HepG2 (cell line): ENCODE results near the gene PRRT2. TPM values are rescaled to one million over a fixed set of nuclear protein-coding genes. Genes with fewer than 3 reads are reported as not detected.

Experiments used
- ARNTL ChIP-seq: sonication (generic); formaldehyde crosslinking; IDR thresholded peaks from 2 replicates; pipeline ENCODE4 v1.4.0; 2020; ENCODE audit warnings: mild to moderate bottlenecking, missing genetic modification reagents
- CBX1 ChIP-seq: IDR thresholded peaks from one replicate; pipeline ENCODE4 v1.6.1; 2016; ENCODE audit warnings: antibody characterized with exemption, low read depth
- CENPBD1 ChIP-seq: sonication (generic); formaldehyde crosslinking; IDR thresholded peaks from 2 replicates; pipeline ENCODE4 v1.8.0; 2022; ENCODE audit warnings: missing genetic modification reagents, low read depth, mild to moderate bottlenecking, borderline replicate concordance
- CREB3 ChIP-seq: sonication (generic); formaldehyde crosslinking; IDR thresholded peaks from 2 replicates; pipeline ENCODE4 v1.5.0; 2020; ENCODE audit warnings: missing genetic modification reagents
- ELF4 ChIP-seq: sonication (generic); formaldehyde crosslinking; IDR thresholded peaks from 2 replicates; pipeline ENCODE4 v1.5.0; 2020; ENCODE audit warnings: missing genetic modification reagents, mild to moderate bottlenecking, moderate library complexity, borderline replicate concordance
- ETV5 ChIP-seq: IDR thresholded peaks from 2 replicates; pipeline ENCODE4 v1.6.1; 2018; ENCODE audit warnings: missing biosample characterization, missing genetic modification reagents, inconsistent platforms, borderline replicate concordance
- FOSL1 ChIP-seq: sonication (generic); formaldehyde crosslinking; IDR thresholded peaks from 2 replicates; pipeline ENCODE4 v1.9.0; 2021; ENCODE audit warnings: missing genetic modification reagents, borderline replicate concordance
- GMEB2 ChIP-seq: IDR thresholded peaks from 2 replicates; pipeline ENCODE4 v1.6.1; 2016; ENCODE audit warnings: missing biosample characterization, missing genetic modification reagents, low read depth
- HNRNPUL1 ChIP-seq: fragments of 200-400 bp; formaldehyde crosslinking; IDR thresholded peaks from 2 replicates; pipeline ENCODE4 v1.6.1; 2017; ENCODE audit warnings: low read depth, mild to moderate bottlenecking, low read length, moderate library complexity
- JUN ChIP-seq: sonication (generic); formaldehyde crosslinking; IDR thresholded peaks from 2 replicates; pipeline ENCODE4 v1.4.0; 2020; ENCODE audit warnings: mild to moderate bottlenecking, missing genetic modification reagents
- MTERF4 ChIP-seq: sonication (generic); formaldehyde crosslinking; IDR thresholded peaks from 2 replicates; pipeline ENCODE4 v1.8.0; 2023; ENCODE audit warnings: mild to moderate bottlenecking, missing genetic modification reagents
- NCOA5 ChIP-seq: sonication (generic); formaldehyde crosslinking; IDR thresholded peaks from 2 replicates; pipeline ENCODE4 v1.4.0; 2020; ENCODE audit warnings: missing genetic modification reagents
- NPAS2 ChIP-seq: sonication (generic); formaldehyde crosslinking; IDR thresholded peaks from 2 replicates; pipeline ENCODE4 v1.8.0; 2022; ENCODE audit warnings: mild to moderate bottlenecking, missing genetic modification reagents, borderline replicate concordance
- NR2F2 ChIP-seq: IDR thresholded peaks from 2 replicates; pipeline ENCODE4 v1.6.1; 2012; ENCODE audit warnings: low read depth, inconsistent platforms, borderline replicate concordance
- PHF5A ChIP-seq: IDR thresholded peaks from one replicate; pipeline ENCODE4 v1.6.1; 2018; ENCODE audit warnings: low read depth, missing genetic modification reagents; ENCODE audit not compliant: unreplicated experiment
- PRDM4 ChIP-seq: sonication (generic); formaldehyde crosslinking; IDR thresholded peaks from 2 replicates; pipeline ENCODE4 v1.9.0; 2021; ENCODE audit warnings: missing genetic modification reagents, borderline replicate concordance
- SRSF9 ChIP-seq: fragments of 200-400 bp; formaldehyde crosslinking; IDR thresholded peaks from 2 replicates; pipeline ENCODE4 v1.6.1; 2018; ENCODE audit warnings: borderline replicate concordance, mild to moderate bottlenecking, low read depth, low read length; ENCODE audit not compliant: insufficient read depth, poor library complexity, severe bottlenecking
- TBL1XR1 ChIP-seq: fragments of 150-350 bp; IDR thresholded peaks from 2 replicates; pipeline ENCODE4 v1.6.1; 2014; ENCODE audit warnings: borderline replicate concordance, low read length; ENCODE audit not compliant: partially characterized antibody
- THAP7 ChIP-seq: sonication (generic); formaldehyde crosslinking; IDR thresholded peaks from 2 replicates; pipeline ENCODE4 v1.8.1; 2023; ENCODE audit warnings: mild to moderate bottlenecking, missing genetic modification reagents
- ZNF24 ChIP-seq: fragments of 450-650 bp; IDR thresholded peaks from 2 replicates; pipeline ENCODE4 v1.6.1; 2017; ENCODE audit warnings: antibody characterized with exemption, mild to moderate bottlenecking
- polyA plus RNA-seq, 8 experiments: library from polyadenylated mRNA; depleted of rRNA in 3 of 8; stranded (reverse) in 7 of 8; unstranded in 1 of 8; fragments of >200 nt; fragmentation: Illumina TruSeq in 4 of 8; extraction: Trizol in 4 of 8; gene quantifications; 2 replicates each; pipeline versions ENCODE4 v1.2.1 to v1.2.3, GENCODE V29; 2011 to 2016; ENCODE audit warnings: low read depth in 4 of 8, missing spikeins in 1 of 8, mixed read lengths in 1 of 8; ENCODE audit not compliant: insufficient read depth in 1 of 8
- total RNA-seq, 5 experiments: library from RNA; depleted of rRNA; stranded (reverse); fragments of >200 nt; fragmentation: Illumina TruSeq; extraction: Trizol; gene quantifications; 2 replicates each; pipeline ENCODE4 v1.2.3, GENCODE V29; 2016; ENCODE audit warnings: low read depth in 1 of 5

The PRRT2 gene
- total and polyA plus RNA-seq, 2 of the 13 experiments (the other 11 are each of a cell fraction or from before 2014, with no cell fraction given) = 0.51 to 1.1 TPM

GRCh38 chr16:29862884-29863668 lies 51.1 kb downstream of the PRRT2 start, which contains the start of gene CDIPT (continued):
- TF ChIP-seq CREB3 (CRISPR knock-in tag) (no peak), CBX1 (no peak), ELF4 (CRISPR knock-in tag) (peak; percentile 84; the same call in 1 of the 2 replicates), TBL1XR1 (peak; percentile 43), THAP7 (no peak), NPAS2 (CRISPR knock-in tag) (no peak), GMEB2 (CRISPR knock-in tag) (peak; percentile 68), MTERF4 (0 out of 2 replicates have a peak, but pooled peaks have one; percentile 33), FOSL1 (CRISPR knock-in tag) (no peak), CENPBD1 (no peak), ETV5 (CRISPR knock-in tag) (peak; percentile 59; the same call in 1 of the 2 replicates), PHF5A (peak; percentile 85), SRSF9 (no peak), NCOA5 (CRISPR knock-in tag) (no peak), ARNTL (peak; percentile 31; the same call in 1 of the 2 replicates), NR2F2 (peak; percentile 72; the same call in 1 of the 2 replicates), HNRNPUL1 (no peak), ZNF24 (peak; percentile 65; the same call in 1 of the 2 replicates), PRDM4 (CRISPR knock-in tag) (no peak), JUN (CRISPR knock-in tag) (peak; percentile 76)
